Endothelial cell of umbilical vein (primary cell): ENCODE measurements around the gene EDC4. TPM values are rescaled to one million over a fixed set of nuclear protein-coding genes. Genes with fewer than 3 reads are reported as not detected.

Experiments used
- BruUV-seq: library from RNA; stranded (reverse); fragments of 400-500 nt; replicated peaks from 2 replicates; lab custom pipeline; 2021; lab: Mats Ljungman, UMichigan
- CTCF ChIA-PET: fragments of 300-600, 350-600 bp; sonication (Branson Sonifier 250); formaldehyde crosslinking; loops from one replicate; lab custom pipeline; 2021; ENCODE audit warnings: antibody characterized with exemption, inconsistent platforms; lab: Charles Lee
- POLR2A ChIA-PET: fragments of 300-600, 350-600 bp; sonication (Branson Sonifier 250); formaldehyde crosslinking; loops from one replicate; lab custom pipeline; 2021; ENCODE audit warnings: antibody characterized with exemption, inconsistent platforms; lab: Charles Lee
- DNase-seq: peaks from one replicate; pipeline ENCODE4 v3.0.0-alpha.2; 2011; ENCODE audit warnings: low read depth, low spot score
- FAIRE-seq: peaks from 2 replicates; lab custom pipeline; 2011; peaks lifted over from hg19 to GRCh38; lab: Jason Lieb, UNC
- H2AFZ ChIP-seq: 2 replicates; pipeline ENCODE4 v1.6.0; 2012; ENCODE audit warnings: low read depth, low read length, control low read depth, inconsistent platforms
- H3K27ac ChIP-seq: 2 replicates; pipeline ENCODE4 v1.5.1; 2011; ENCODE audit warnings: low read depth, mild to moderate bottlenecking, control low read depth, low read length, moderate library complexity; ENCODE audit not compliant: insufficient read depth
- H3K27me3 ChIP-seq, 2 experiments: 2 replicates each; pipeline versions ENCODE4 v1.6.0 to v1.6.1; 2011; ENCODE audit warnings: low read length in 2 of 2, mixed read lengths in 1 of 2; ENCODE audit not compliant: control insufficient read depth in 2 of 2, insufficient read depth in 2 of 2
- H3K36me3 ChIP-seq, 2 experiments: 2 replicates in 1 of 2; 3 replicates in 1 of 2; pipeline ENCODE4 v1.5.1; 2011; ENCODE audit warnings: low read length in 2 of 2, mild to moderate bottlenecking in 1 of 2, moderate library complexity in 1 of 2; ENCODE audit not compliant: control insufficient read depth in 2 of 2, insufficient read depth in 2 of 2; ENCODE audit errors: extremely low read depth in 1 of 2
- H3K4me1 ChIP-seq: 3 replicates; pipeline ENCODE4 v1.5.1; 2011; ENCODE audit warnings: mild to moderate bottlenecking, low read length; ENCODE audit not compliant: control insufficient read depth, insufficient read depth; ENCODE audit errors: extremely low read depth
- H3K4me2 ChIP-seq: 2 replicates; pipeline ENCODE4 v1.6.1; 2011; ENCODE audit warnings: low read length, control low read depth, mixed read lengths; ENCODE audit not compliant: insufficient read depth
- H3K4me3 ChIP-seq, 3 experiments: fragments of 200-600 bp in 1 of 3; sonication (generic), shearing (Covaris generic) in 1 of 3; replicated peaks in 1 of 3; 2 replicates each; pipeline ENCODE4 v1.5.1; 2011 to 2016; ENCODE audit warnings: control low read depth in 3 of 3, low read length in 3 of 3, mild to moderate bottlenecking in 2 of 3, inconsistent platforms in 1 of 3, low read depth in 1 of 3, moderate library complexity in 1 of 3; ENCODE audit not compliant: insufficient read depth in 1 of 3
- H3K79me2 ChIP-seq: 2 replicates; pipeline ENCODE4 v1.6.0; 2012; ENCODE audit warnings: low read length, inconsistent platforms; ENCODE audit not compliant: control insufficient read depth, insufficient read depth
- H3K9ac ChIP-seq: replicated peaks from 2 replicates; pipeline ENCODE3; 2011; ENCODE audit warnings: low read length, control low read depth; ENCODE audit not compliant: insufficient read depth; ENCODE audit errors: extremely low read depth
- H3K9me1 ChIP-seq: replicated peaks from 3 replicates; pipeline ENCODE4 v1.6.0; 2011; ENCODE audit warnings: mild to moderate bottlenecking, low read length; ENCODE audit not compliant: control insufficient read depth, insufficient read depth; ENCODE audit errors: extremely low read depth
- H3K9me3 ChIP-seq: replicated peaks from 2 replicates; pipeline ENCODE4 v1.5.1; 2012; ENCODE audit warnings: low read length, inconsistent platforms; ENCODE audit not compliant: control insufficient read depth, insufficient read depth
- H4K20me1 ChIP-seq: replicated peaks from 2 replicates; pipeline ENCODE3; 2011; ENCODE audit warnings: mild to moderate bottlenecking, low read length; ENCODE audit not compliant: control insufficient read depth, insufficient read depth; ENCODE audit errors: extremely low read depth
- EZH2 ChIP-seq: IDR thresholded peaks from 2 replicates; pipeline ENCODE4 v1.6.1; 2012; ENCODE audit warnings: borderline replicate concordance, low read depth, mild to moderate bottlenecking, moderate library complexity, low read length, inconsistent platforms; ENCODE audit not compliant: severe bottlenecking
- FOS ChIP-seq: IDR thresholded peaks from 2 replicates; pipeline ENCODE4 v1.6.1; 2011; ENCODE audit warnings: mild to moderate bottlenecking, low read length, moderate library complexity, borderline replicate concordance; ENCODE audit not compliant: insufficient read depth
- GATA2 ChIP-seq: IDR thresholded peaks from 2 replicates; pipeline ENCODE4 v1.7.0; 2011; ENCODE audit warnings: low read depth, mild to moderate bottlenecking, moderate library complexity, mixed read lengths, low read length; ENCODE audit not compliant: insufficient read length, insufficient read depth
- JUN ChIP-seq: IDR thresholded peaks from 2 replicates; pipeline ENCODE4 v1.6.1; 2011; ENCODE audit warnings: borderline replicate concordance, low read depth; ENCODE audit not compliant: insufficient read length, insufficient read depth
- MYC ChIP-seq: IDR thresholded peaks from one replicate; pipeline ENCODE4 v1.6.1; 2011; ENCODE audit warnings: mild to moderate bottlenecking, low read depth, low read length
- POLR2A ChIP-seq: IDR thresholded peaks from 2 replicates; pipeline ENCODE4 v1.6.1; 2012; ENCODE audit warnings: low read depth, mild to moderate bottlenecking, control low read depth, low read length
- POLR2AphosphoS5 ChIP-seq: IDR thresholded peaks from 2 replicates; pipeline ENCODE4 v1.6.1; 2012; ENCODE audit warnings: low read depth, mild to moderate bottlenecking, control low read depth, low read length, moderate library complexity; ENCODE audit not compliant: insufficient read depth
- dilution Hi-C: fragments of 300-500 bp; cut with MboI; formaldehyde crosslinking; loops from one replicate; pipeline ENCODE4 v1.15.0; 2019; ENCODE audit warnings: low sequenced_read_pairs; ENCODE audit not compliant: extremely low pct_ligation_motif_present
- intact Hi-C: fragments of 100-400 bp; cut with micrococcal nuclease; formaldehyde crosslinking; loops from one replicate; pipeline ENCODE4 v1.10.0; 2022
- polyA plus RNA-seq, 4 experiments: library from polyadenylated mRNA; depleted of rRNA in 3 of 4; stranded (reverse) in 3 of 4; unstranded in 1 of 4; fragments of >200 nt; gene quantifications; 2 replicates each; pipeline versions ENCODE4 v1.2.1 to v1.2.3, GENCODE V29; 2011 to 2012; ENCODE audit warnings: missing spikeins in 1 of 4
- total RNA-seq: library from RNA; stranded (reverse); gene quantifications from 2 replicates; pipeline ENCODE4 v1.2.3, GENCODE V29; 2021
- TF ChIP-seq, protein P1 (sequence below): IDR thresholded peaks from 2 replicates; pipeline ENCODE4 v1.6.1; 2011; ENCODE audit not compliant: insufficient read depth, insufficient read length
- TF ChIP-seq, protein P2 (sequence below), 2 donors: IDR thresholded peaks; 1 replicate in 1 of 2; 2 replicates in 1 of 2; pipeline ENCODE4 v1.5.1; 2011; ENCODE audit warnings: low read length in 2 of 2, mild to moderate bottlenecking in 2 of 2, moderate library complexity in 2 of 2, control low read depth in 1 of 2, inconsistent platforms in 1 of 2, low read depth in 1 of 2; ENCODE audit not compliant: insufficient read depth in 1 of 2; ENCODE audit errors: extremely low read depth in 1 of 2

Gene EDC4
- total and polyA plus RNA-seq, 2 donors (not counting 3 experiments of a cell fraction or from before 2014, with no cell fraction given) = 57.5 to 81.2 TPM

DNA sequence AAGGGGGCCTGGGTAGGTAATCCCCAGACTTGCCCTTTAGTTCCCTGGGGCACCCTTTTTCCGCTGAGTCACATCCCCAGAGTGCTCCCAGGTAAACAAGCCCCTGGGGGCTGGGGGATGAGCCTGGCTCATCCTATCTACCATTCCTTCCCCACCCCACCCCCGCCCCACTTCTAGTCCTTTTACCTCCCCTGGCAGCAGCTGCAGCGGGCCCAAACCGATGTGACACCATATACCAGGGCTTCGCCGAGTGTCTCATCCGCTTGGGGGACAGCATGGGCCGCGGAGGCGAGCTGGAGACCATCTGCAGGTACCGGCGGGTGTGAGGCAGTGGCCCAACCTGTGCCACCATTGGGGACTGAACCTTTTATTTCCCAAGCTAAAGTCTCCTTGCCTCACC lies 12.7 kb downstream of the EDC4 start:
- dilution Hi-C loops (no loop called here), intact Hi-C loops (no loop called here)
- DNase-seq = no peak
- no peak overlapping the region for H3K9ac ChIP-seq
- peaks cover 3 to 53% of the 10 kb centered on the region in 2 experiments for H3K36me3 ChIP-seq
- no peaks in the 10 kb centered on the region for H4K20me1 ChIP-seq
- H2AFZ ChIP-seq = no peak overlapping the region
- no peaks in the 10 kb centered on the region for H3K9me1 ChIP-seq
- no peak for FAIRE-seq
- no peak overlapping the region for H3K4me2 ChIP-seq
- H3K27me3 ChIP-seq = no peaks in the 10 kb centered on the region
- CTCF ChIA-PET = interaction anchor here (0.6 to 5.4 kb wide), 4 partner anchors 41 to 155 kb away, joined by 4 to 106 read pairs (median 24); partner anchors contain the start of genes CTRL and PSMB10
- H3K9me3 ChIP-seq = no peaks in the 10 kb centered on the region
- H3K4me3 ChIP-seq = no peak overlapping the region
- no peak overlapping the region for H3K27ac ChIP-seq
- H3K79me2 ChIP-seq = no peaks in the 10 kb centered on the region
- POLR2A ChIA-PET = no interaction called here
- BruUV-seq = no TSS peak
- H3K4me1 ChIP-seq = no peaks in the 10 kb centered on the region
- TF ChIP-seq MYC = no peak
- TF ChIP-seq EZH2 = no peak
- no peak for TF ChIP-seq FOS
- TF ChIP-seq POLR2AphosphoS5 = no peak
- no peak for TF ChIP-seq GATA2
- TF ChIP-seq POLR2A = no peak
- no peak for TF ChIP-seq JUN
- TF ChIP-seq, protein P1, sequence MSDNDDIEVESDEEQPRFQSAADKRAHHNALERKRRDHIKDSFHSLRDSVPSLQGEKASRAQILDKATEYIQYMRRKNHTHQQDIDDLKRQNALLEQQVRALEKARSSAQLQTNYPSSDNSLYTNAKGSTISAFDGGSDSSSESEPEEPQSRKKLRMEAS = no peak
- TF ChIP-seq, protein P2, sequence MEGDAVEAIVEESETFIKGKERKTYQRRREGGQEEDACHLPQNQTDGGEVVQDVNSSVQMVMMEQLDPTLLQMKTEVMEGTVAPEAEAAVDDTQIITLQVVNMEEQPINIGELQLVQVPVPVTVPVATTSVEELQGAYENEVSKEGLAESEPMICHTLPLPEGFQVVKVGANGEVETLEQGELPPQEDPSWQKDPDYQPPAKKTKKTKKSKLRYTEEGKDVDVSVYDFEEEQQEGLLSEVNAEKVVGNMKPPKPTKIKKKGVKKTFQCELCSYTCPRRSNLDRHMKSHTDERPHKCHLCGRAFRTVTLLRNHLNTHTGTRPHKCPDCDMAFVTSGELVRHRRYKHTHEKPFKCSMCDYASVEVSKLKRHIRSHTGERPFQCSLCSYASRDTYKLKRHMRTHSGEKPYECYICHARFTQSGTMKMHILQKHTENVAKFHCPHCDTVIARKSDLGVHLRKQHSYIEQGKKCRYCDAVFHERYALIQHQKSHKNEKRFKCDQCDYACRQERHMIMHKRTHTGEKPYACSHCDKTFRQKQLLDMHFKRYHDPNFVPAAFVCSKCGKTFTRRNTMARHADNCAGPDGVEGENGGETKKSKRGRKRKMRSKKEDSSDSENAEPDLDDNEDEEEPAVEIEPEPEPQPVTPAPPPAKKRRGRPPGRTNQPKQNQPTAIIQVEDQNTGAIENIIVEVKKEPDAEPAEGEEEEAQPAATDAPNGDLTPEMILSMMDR (IDR thresholded peaks at IDR 0.05; ENCODE audit: extremely low read depth in 1 of 2, insufficient read depth in 1 of 2, low read depth in 1 of 2, low read length in 2 of 2) = no peak
